GM18858 (cell line): ENCODE measurements around the gene PCYT1B.
"Not testable (repeated sequence)": the region's sequence is repeated elsewhere in the genome, so short reads cannot be mapped to it uniquely, and the experiment has no call there.

Source experiments
- ATAC-seq: cut with Tn5 transposase; IDR thresholded peaks from one replicate; pipeline ENCODE4 v1.9.1; 2021; ENCODE audit not compliant: unreplicated experiment

Gene PCYT1B

GRCh38 chrX:24647257-24648058, at the start of gene PCYT1B:
Gene PCYT1B (minus strand): TSS chrX:24647347. CDS start chrX:24647105, 242 bp downstream.
- ATAC-seq, result peak; percentile 76

GRCh38 chrX:24696294-24696693, 49.1 kb upstream of the PCYT1B start:
- ATAC-seq, result no peak

DNA sequence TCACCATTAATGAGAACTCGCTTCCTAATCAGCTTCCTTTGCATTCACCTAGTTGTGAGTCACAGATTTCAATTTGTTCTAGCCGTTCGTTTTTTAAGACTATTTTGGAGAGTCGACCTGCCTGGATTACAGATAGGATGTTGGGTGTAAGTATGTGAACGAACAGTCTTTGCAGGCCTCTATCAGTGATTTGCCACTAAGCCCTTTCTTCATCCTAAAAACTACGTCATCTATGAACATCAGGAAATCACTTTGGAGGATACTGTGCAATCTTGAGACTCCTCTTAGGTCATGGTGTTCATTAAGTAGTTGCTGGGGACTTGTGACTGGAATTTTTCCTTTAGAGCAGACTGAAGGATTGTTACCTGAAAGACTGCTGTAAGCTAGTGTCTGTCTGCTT, 47.7 kb upstream of the PCYT1B start:
- ATAC-seq, result no peak

- peak; percentile 96 for ATAC-seq
Measured at GRCh38 chrX:24693453-24694202, 46.5 kb upstream of the PCYT1B start, which contains the start of gene POLA1. Gene POLA1 (plus strand): TSS chrX:24693918. CDS start chrX:24693962, 44 bp downstream.

DNA sequence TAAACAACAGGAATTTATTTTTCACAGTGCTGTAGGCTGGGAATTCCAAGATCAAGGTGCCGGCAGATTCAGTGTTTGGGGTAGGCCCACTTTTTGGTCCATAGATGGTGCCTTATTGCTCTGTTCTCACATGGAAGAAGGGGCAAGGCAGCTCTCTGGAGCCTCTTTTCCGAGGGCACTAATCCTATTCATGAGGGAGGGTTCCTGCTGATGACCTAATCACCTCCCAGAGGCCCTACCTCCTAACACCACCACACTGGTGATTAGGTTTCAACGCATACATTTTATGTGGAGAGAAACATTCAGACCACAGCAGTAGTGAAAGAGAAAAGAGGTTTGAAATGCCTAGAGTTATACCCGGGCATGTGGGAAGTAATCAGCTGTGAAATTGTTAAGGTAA, 45.2 kb upstream of the PCYT1B start:
- no peak for ATAC-seq

- no peak for ATAC-seq
Measured at GRCh38 chrX:24684048-24684447, 36.9 kb upstream of the PCYT1B start.

DNA sequence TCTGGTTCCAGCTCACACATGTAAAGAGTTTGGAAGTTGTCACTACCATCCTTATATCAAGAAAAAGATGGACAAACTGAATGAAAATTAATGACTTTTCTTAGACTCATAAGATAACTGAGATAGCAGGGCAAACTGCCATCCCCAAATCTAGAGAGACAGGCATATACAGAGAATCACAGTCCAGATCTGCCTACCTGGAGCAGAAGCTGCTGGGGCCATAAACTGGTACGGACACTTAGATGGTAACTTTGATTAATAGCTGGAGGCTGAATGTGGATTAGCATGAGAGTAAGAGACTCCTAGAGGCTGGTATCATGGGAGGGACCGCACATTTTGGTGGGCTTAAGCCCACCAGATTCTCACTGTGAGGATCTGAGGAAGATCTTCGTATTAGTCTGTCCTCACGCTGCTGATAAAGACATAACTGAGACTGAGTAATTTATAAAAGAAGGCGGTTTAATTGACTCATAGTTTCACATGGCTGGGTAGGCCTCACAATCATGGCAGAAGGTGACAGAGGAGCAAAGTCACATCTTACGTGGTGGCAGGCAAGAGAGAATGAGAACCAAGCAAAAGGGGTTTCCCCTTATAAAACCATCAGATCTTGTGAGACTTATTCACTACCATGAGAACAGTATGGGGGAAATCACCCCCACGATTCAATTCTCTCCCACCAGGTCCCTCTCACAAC, 35.7 kb upstream of the PCYT1B start:
- ATAC-seq, result no peak

DNA sequence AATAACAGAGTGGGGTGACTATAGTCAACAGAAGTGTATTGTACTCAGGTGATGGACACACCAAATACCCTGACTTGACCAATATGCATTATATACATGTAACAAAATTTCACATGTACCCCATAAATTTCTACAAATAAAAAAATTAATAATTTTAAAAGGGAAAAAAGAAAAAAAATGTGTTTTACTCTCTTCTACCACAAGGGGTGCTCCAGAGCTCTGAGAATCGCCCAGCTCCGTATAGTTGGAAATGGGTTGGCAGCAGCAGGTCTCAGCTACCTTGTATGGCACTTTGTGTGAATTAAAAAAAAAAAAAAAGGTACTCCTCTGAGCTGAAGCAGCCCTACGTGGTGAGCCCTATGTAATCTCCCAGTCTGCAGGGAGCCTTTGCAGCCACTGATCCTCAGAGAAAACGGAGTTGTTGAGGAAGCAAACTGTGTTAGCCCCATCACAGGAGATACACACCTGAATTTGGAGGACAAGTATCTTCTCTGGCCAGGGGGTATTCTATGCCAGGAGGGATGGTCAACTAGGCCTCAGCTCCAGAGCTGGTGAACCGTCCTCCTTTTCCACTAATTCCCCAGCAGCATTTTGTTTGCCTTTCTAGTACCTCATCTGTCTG, 29.4 kb upstream of the PCYT1B start:
- ATAC-seq, result no peak

GRCh38 chrX:24673424-24673823, 26.3 kb upstream of the PCYT1B start:
- no peak for ATAC-seq

- ATAC-seq, result no peak
Measured at GRCh38 chrX:24672701-24673190, 25.6 kb upstream of the PCYT1B start.

DNA sequence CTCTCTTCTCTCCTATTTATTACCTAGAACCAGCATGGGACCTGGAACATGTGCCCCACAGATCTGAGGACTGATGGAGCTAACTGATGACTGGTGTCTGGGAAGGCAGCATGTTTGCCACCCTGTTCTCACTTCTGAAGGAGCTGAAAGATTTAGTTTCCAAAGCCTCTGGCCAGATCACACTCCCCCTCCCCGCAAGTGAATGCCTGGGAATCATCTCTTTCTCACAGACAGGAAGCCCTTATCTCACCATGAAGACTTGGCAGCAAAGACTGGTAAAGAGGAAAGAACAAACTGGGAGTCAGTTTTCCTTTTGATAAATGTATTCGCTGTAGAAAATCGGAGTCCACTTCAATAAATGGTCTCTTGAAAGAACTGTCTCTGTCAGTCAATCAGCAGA, 21.0 kb upstream of the PCYT1B start:
- ATAC-seq, result no peak

DNA sequence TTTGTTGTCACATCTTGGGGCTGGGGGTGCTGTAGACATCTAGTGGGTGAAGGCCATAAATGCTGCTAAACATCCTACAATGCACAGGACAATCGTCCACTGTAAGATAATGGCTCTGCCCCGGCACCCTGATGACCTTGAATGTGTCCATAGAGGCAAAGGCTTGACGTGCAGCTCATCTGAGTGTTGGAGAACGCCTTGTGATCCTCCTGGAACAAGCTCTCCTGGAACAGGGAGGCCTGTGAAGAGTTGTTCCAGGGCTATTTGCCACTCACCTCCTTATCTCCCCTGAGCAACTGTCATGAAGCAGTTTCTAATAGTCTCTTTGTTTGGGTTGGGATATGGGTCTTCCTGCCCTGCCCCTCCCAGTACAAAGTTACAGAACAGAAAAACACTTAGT, 15.2 kb upstream of the PCYT1B start:
- ATAC-seq, result no peak

- ATAC-seq, result no peak
Measured at GRCh38 chrX:24661292-24661691, 14.1 kb upstream of the PCYT1B start.

- no peak for ATAC-seq
Measured at GRCh38 chrX:24659646-24660045, 12.5 kb upstream of the PCYT1B start.

GRCh38 chrX:24659106-24659505, 12.0 kb upstream of the PCYT1B start:
- no peak for ATAC-seq

- no peak for ATAC-seq
Measured at GRCh38 chrX:24658421-24658820, 11.3 kb upstream of the PCYT1B start.

- ATAC-seq, result no peak
Measured at GRCh38 chrX:24657671-24658386, 10.7 kb upstream of the PCYT1B start.

- ATAC-seq, result not testable (repeated sequence)
Measured at GRCh38 chrX:24655679-24656078, 8.5 kb upstream of the PCYT1B start.

DNA sequence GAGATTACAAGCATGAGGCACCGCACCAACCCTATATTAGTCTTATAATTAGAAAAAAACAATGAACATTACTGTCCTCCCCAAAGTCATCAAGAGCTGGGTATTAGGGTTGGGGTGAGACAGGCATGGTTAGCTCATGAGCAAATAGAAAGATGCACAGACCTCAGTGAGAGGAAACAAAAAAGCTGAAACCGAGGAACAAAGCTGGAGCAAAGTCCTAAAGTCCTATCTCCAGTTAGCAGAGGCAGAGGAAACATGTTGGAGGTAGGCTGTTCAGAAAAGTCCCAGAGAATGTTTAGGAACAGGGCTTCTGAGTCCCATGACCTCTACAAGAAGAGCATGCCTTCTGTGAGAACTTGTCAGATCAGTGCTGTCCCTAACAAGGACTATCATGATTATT, 4.6 kb upstream of the PCYT1B start:
- ATAC-seq, result no peak

- no peak for ATAC-seq
Measured at GRCh38 chrX:24648495-24648894, 1.3 kb upstream of the PCYT1B start.
